Measurements from ENCODE around the gene SCNN1G. TPM values are rescaled to one million over a fixed set of nuclear protein-coding genes. Genes with fewer than 3 reads are reported as not detected.

The SCNN1G gene
- total RNA-seq, 1 experiment from 2014 or later, result not detected

DNA sequence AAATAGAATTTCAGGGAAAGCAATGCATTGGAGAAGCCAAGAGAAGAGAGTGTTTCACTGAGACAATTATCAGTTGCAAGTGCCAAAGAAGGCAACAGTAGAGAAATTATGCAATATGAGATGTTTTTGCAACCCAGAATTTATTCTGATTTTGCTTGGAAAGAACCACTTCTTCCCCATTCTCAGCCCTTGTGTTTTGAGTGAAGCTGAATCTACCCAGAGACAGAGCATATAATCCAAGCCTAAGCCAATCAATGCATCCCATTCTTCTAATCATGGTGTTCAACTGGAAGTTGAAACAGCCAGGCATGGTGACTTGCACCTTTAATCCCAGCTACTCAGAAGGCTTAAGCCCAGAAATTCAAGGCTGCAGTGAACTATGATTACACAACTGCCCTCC, 6.9 kb upstream of the SCNN1G start:
- Histone ChIP-seq H3K27me3 (ENCODE audit: insufficient read depth, low read length) (peaks cover 42% of the 10 kb centered on the region), H3K79me2 (ENCODE audit: insufficient read depth, low read length) (no peaks in the 10 kb centered on the region), H4K20me1 (ENCODE audit: insufficient read depth) (no peaks in the 10 kb centered on the region), H3K4me3 (replicated peaks in 1 of 2; ENCODE audit: low read depth in 1 of 2, low read length in 2 of 2) (no peak overlapping the region), H2AFZ (ENCODE audit: low read depth, low read length, poor library complexity, severe bottlenecking) (no peak overlapping the region), H3K4me2 (ENCODE audit: low read length) (no peak overlapping the region), H3K9me2 (ENCODE audit: insufficient read depth) (no peaks in the 10 kb centered on the region), H3K9me3 (ENCODE audit: control insufficient read depth in 1 of 2, insufficient read depth in 1 of 2, low read depth in 1 of 2, low read length in 2 of 2) (no peaks in the 10 kb centered on the region), H3K9ac (ENCODE audit: low read length) (no peak overlapping the region), H3K36me3 (ENCODE audit: control insufficient read depth in 1 of 2, insufficient read depth in 2 of 2, low read length in 2 of 2) (no peaks in the 10 kb centered on the region), H3K4me1 (ENCODE audit: control insufficient read depth in 1 of 2, insufficient read depth in 2 of 2, low read length in 2 of 2) (no peaks in the 10 kb centered on the region), H3K27ac (ENCODE audit: low read depth, low read length) (no peak overlapping the region)
- no TSS peak for BruUV-seq (replicated peaks)
- ATAC-seq (no peak), DNase-seq (ENCODE audit: low read depth, low spot score) (no peak)
- TF ChIP-seq ELF1 (IDR thresholded peaks at IDR 0.05; ENCODE audit: borderline replicate concordance, low read depth) (no peak), ATF3 (IDR thresholded peaks at IDR 0.05) (no peak)
- intact Hi-C loops (cut with micrococcal nuclease), result no loop called here
- ChIA-PET POLR2A (no interaction called here), RAD21 (ENCODE audit: low non-redundant PET in 1 of 2, low total read pairs in 2 of 2, uncharacterized antibody in 2 of 2, unreplicated experiment in 2 of 2) (no interaction called here), CTCF (interaction anchor here (1.7 kb wide), 1 partner anchor 260 kb away, joined by 9 read pairs; no protein-coding TSS in a partner anchor)

DNA sequence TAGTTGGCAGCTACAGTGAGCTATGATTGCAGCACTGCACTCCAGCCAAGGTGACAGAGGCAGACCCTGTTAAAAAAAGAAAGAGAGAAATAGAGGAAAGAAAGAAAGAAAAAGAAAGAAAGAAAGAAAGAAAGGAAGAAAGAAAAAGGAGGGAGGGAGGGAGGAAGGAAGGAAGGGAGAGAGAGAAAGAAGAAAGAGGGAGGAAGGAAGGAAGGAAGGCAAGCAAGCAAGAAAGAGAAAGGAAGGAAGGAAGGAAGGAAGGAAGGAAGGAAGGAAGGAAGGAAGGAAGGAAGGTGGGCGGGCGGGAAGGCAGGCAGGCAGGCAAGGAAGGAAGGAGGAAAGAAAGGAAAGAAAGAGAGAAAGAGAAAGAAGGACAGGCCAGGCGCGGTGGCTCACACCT, 1.0 kb upstream of the SCNN1G start:
- DNase-seq (ENCODE audit: low read depth, low spot score) (no peak), ATAC-seq (no peak)
- no peak overlapping the region for H3K9ac ChIP-seq (ENCODE audit: low read length)
- H3K79me2 ChIP-seq (ENCODE audit: insufficient read depth, low read length), result no peaks in the 10 kb centered on the region
- H3K36me3 ChIP-seq (ENCODE audit: control insufficient read depth in 1 of 2, insufficient read depth in 2 of 2, low read length in 2 of 2), result no peaks in the 10 kb centered on the region
- CTCF ChIA-PET, result interaction anchor here (0.8 to 6.2 kb wide), 4 partner anchors 15 to 253 kb away, joined by 3 to 76 read pairs (median 4); no protein-coding TSS in a partner anchor
- H2AFZ ChIP-seq (ENCODE audit: low read depth, low read length, poor library complexity, severe bottlenecking), result no peak overlapping the region
- RAD21 ChIA-PET (ENCODE audit: low non-redundant PET in 1 of 2, low total read pairs in 2 of 2, uncharacterized antibody in 2 of 2, unreplicated experiment in 2 of 2), result no interaction called here
- H3K27ac ChIP-seq (ENCODE audit: low read depth, low read length), result no peak overlapping the region
- no peaks in the 10 kb centered on the region for H3K9me3 ChIP-seq (ENCODE audit: control insufficient read depth in 1 of 2, insufficient read depth in 1 of 2, low read depth in 1 of 2, low read length in 2 of 2)
- no peak overlapping the region for H3K4me3 ChIP-seq (replicated peaks in 1 of 2; ENCODE audit: low read depth in 1 of 2, low read length in 2 of 2)
- H3K4me2 ChIP-seq (ENCODE audit: low read length), result no peak overlapping the region
- no peaks in the 10 kb centered on the region for H4K20me1 ChIP-seq (ENCODE audit: insufficient read depth)
- TF ChIP-seq TCF7L2 (IDR thresholded peaks at IDR 0.05; ENCODE audit: borderline replicate concordance, extremely low read depth, insufficient read depth, insufficient read length) (no peak), ZNF274 (IDR thresholded peaks at IDR 0.05; ENCODE audit: low read depth, low read length) (no peak), SP1 (IDR thresholded peaks at IDR 0.05; ENCODE audit: low read depth) (no peak), CEBPB (IDR thresholded peaks at IDR 0.05; ENCODE audit: low read depth) (no peak), ATF3 (IDR thresholded peaks at IDR 0.05) (no peak), SRF (IDR thresholded peaks at IDR 0.05; ENCODE audit: low read depth) (no peak)
- no peaks in the 10 kb centered on the region for H3K9me2 ChIP-seq (ENCODE audit: insufficient read depth)
- intact Hi-C loops (cut with micrococcal nuclease), result loop anchor here (5.0 kb wide), 1 partner anchor 856 kb away; no protein-coding TSS in a partner anchor
- peaks cover 0 to 4% of the 10 kb centered on the region in 2 experiments; a peak in 2 of 4 replicates for H3K4me1 ChIP-seq (ENCODE audit: control insufficient read depth in 1 of 2, insufficient read depth in 2 of 2, low read length in 2 of 2)
- POLR2A ChIA-PET, result no interaction called here
- no TSS peak for BruUV-seq (replicated peaks)
- peaks cover 18% of the 10 kb centered on the region; the same call in 1 of the 2 replicates for H3K27me3 ChIP-seq (ENCODE audit: insufficient read depth, low read length)

All from HCT116 (cell line).